ENCODE results near the gene TDRD12.

Gene TDRD12

GRCh38 chr19:32810452-32810851 is 90.9 kb downstream of the TDRD12 start:
- in situ Hi-C loops (cut with MboI; ENCODE audit: low pct_unique_long_range_greater_than_20kb, low sequenced_read_pairs, unreplicated experiment), result no loop called here

GRCh38 chr19:32811151-32811550 is 91.6 kb downstream of the TDRD12 start:
- DNase-seq (ENCODE audit: low spot score), result no peak
- in situ Hi-C loops (cut with MboI; ENCODE audit: low pct_unique_long_range_greater_than_20kb, low sequenced_read_pairs, unreplicated experiment), result no loop called here
- TF ChIP-seq CTCF (IDR thresholded peaks at IDR 0.05; ENCODE audit: extremely low read depth, insufficient read depth, missing control alignments), result no peak

More at GRCh38 chr19:32810452-32810851, 90.9 kb downstream of the TDRD12 start:
- TF ChIP-seq CTCF (IDR thresholded peaks at IDR 0.05; ENCODE audit: extremely low read depth, insufficient read depth, missing control alignments), result no peak
- no peak for DNase-seq (ENCODE audit: low spot score)

GRCh38 chr19:32812036-32812435 is 92.5 kb downstream of the TDRD12 start:
- in situ Hi-C loops (cut with MboI; ENCODE audit: low pct_unique_long_range_greater_than_20kb, low sequenced_read_pairs, unreplicated experiment), result no loop called here
- no peak for DNase-seq (ENCODE audit: low spot score)
- no peak for TF ChIP-seq CTCF (IDR thresholded peaks at IDR 0.05; ENCODE audit: extremely low read depth, insufficient read depth, missing control alignments)

GRCh38 chr19:32812571-32812970 is 93.0 kb downstream of the TDRD12 start:
- in situ Hi-C loops (cut with MboI; ENCODE audit: low pct_unique_long_range_greater_than_20kb, low sequenced_read_pairs, unreplicated experiment), result no loop called here
- TF ChIP-seq CTCF (IDR thresholded peaks at IDR 0.05; ENCODE audit: extremely low read depth, insufficient read depth, missing control alignments), result no peak
- no peak for DNase-seq (ENCODE audit: low spot score)

- in situ Hi-C loops (cut with MboI; ENCODE audit: low pct_unique_long_range_greater_than_20kb, low sequenced_read_pairs, unreplicated experiment), result no loop called here
- no peak for DNase-seq (ENCODE audit: low spot score)
- no peak for TF ChIP-seq CTCF (IDR thresholded peaks at IDR 0.05; ENCODE audit: extremely low read depth, insufficient read depth, missing control alignments)
These were observed 94.4 kb downstream of the TDRD12 start for GRCh38 chr19:32813862-32814425.

GRCh38 chr19:32814624-32815023 is 95.1 kb downstream of the TDRD12 start:
- in situ Hi-C loops (cut with MboI; ENCODE audit: low pct_unique_long_range_greater_than_20kb, low sequenced_read_pairs, unreplicated experiment), result no loop called here
- no peak for TF ChIP-seq CTCF (IDR thresholded peaks at IDR 0.05; ENCODE audit: extremely low read depth, insufficient read depth, missing control alignments)
- no peak for DNase-seq (ENCODE audit: low spot score)
